ENCODE data around the gene SFT2D1.

DNA sequence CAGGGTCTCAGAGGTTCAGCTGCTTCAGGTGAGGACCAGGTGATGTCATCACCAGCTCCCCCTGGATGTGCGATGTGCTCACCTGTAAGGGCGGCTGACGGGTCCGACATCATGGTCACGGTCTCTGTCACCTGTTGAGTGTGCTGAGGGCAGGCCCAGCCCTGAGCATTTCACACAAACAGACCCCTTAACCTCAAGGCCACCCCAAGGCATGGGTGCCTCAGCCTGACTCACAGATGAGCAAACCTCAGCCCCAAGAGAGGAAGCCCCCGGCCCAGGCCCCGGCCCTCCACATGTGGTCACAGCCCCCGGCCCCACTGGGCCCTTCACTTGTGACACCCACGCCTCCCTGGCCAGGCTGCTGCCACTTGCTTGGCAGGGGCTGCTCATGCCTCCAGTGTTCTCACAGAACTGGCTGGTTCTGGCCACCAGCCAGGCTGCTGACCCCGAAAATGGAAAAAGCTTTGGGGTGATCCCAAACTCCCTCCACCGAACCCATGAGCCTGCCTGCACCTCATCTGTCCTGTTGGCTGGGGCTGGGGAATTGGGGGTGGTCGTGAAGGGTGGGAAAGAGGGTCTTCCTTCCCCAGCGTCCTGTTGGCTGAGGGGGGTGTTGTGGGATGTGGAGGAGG, 67.5 kb downstream of the SFT2D1 start:
- TF ChIP-seq POLR2A (IDR thresholded peaks at IDR 0.05): no peak
- TF ChIP-seq, protein P1, sequence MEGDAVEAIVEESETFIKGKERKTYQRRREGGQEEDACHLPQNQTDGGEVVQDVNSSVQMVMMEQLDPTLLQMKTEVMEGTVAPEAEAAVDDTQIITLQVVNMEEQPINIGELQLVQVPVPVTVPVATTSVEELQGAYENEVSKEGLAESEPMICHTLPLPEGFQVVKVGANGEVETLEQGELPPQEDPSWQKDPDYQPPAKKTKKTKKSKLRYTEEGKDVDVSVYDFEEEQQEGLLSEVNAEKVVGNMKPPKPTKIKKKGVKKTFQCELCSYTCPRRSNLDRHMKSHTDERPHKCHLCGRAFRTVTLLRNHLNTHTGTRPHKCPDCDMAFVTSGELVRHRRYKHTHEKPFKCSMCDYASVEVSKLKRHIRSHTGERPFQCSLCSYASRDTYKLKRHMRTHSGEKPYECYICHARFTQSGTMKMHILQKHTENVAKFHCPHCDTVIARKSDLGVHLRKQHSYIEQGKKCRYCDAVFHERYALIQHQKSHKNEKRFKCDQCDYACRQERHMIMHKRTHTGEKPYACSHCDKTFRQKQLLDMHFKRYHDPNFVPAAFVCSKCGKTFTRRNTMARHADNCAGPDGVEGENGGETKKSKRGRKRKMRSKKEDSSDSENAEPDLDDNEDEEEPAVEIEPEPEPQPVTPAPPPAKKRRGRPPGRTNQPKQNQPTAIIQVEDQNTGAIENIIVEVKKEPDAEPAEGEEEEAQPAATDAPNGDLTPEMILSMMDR (IDR thresholded peaks at IDR 0.05): no peak

All from Peyer's patch (tissue), 4 donors.